NCI-H2029 treated with DMSO at 0.1 percent for 48 hours (cell line): Measurements from ENCODE around the gene ADGRF5.
A peak's percentile ranks its signal among the peaks of the same experiment; 100 is the strongest.
"Not testable (repeated sequence)": the region's sequence is repeated elsewhere in the genome, so short reads cannot be mapped to it uniquely, and the experiment has no call there.

Experiments
- DNase-seq: peaks from one replicate; lab custom pipeline; 2025; lab: John Stamatoyannopoulos, UW

Gene ADGRF5

GRCh38 chr6:46894433-46894832 lies 27.3 kb downstream of the ADGRF5 start:
- DNase-seq: no peak

GRCh38 chr6:46893648-46894047 lies 28.1 kb downstream of the ADGRF5 start:
- DNase-seq: peak; percentile 55

- DNase-seq: no peak
Observed at GRCh38 chr6:46891252-46891795, 30.4 kb downstream of the ADGRF5 start.

GRCh38 chr6:46888578-46888977 lies 33.2 kb downstream of the ADGRF5 start:
- DNase-seq: no peak

GRCh38 chr6:46888031-46888430 lies 33.7 kb downstream of the ADGRF5 start:
- no peak for DNase-seq

- DNase-seq: peak; percentile 93
Observed at GRCh38 chr6:46882645-46883044, 39.1 kb downstream of the ADGRF5 start.

GRCh38 chr6:46879003-46879402 lies 42.7 kb downstream of the ADGRF5 start:
- DNase-seq: no peak

GRCh38 chr6:46876126-46876525 lies 45.6 kb downstream of the ADGRF5 start:
- peak; percentile 94 for DNase-seq

- no peak for DNase-seq
Observed at GRCh38 chr6:46867411-46867810, 54.3 kb downstream of the ADGRF5 start.

- no peak for DNase-seq
Observed at GRCh38 chr6:46865221-46865620, 56.5 kb downstream of the ADGRF5 start.

GRCh38 chr6:46863791-46864190 lies 57.9 kb downstream of the ADGRF5 start:
- DNase-seq: no peak

GRCh38 chr6:46862381-46862780 lies 59.4 kb downstream of the ADGRF5 start:
- no peak for DNase-seq

GRCh38 chr6:46855966-46856365 lies 65.8 kb downstream of the ADGRF5 start:
- not testable (repeated sequence) for DNase-seq

GRCh38 chr6:46851576-46851975 lies 70.2 kb downstream of the ADGRF5 start:
- not testable (repeated sequence) for DNase-seq

GRCh38 chr6:46850792-46851191 lies 70.9 kb downstream of the ADGRF5 start:
- no peak for DNase-seq

GRCh38 chr6:46849361-46849690 lies 72.4 kb downstream of the ADGRF5 start:
- DNase-seq: no peak

- peak; percentile 34 for DNase-seq
Observed at GRCh38 chr6:46848684-46849360, 72.9 kb downstream of the ADGRF5 start.

GRCh38 chr6:46845126-46845525 lies 76.6 kb downstream of the ADGRF5 start:
- DNase-seq: no peak

GRCh38 chr6:46842252-46842846 lies 79.4 kb downstream of the ADGRF5 start:
- DNase-seq: not testable (repeated sequence)

GRCh38 chr6:46838033-46838432 lies 83.7 kb downstream of the ADGRF5 start:
- no peak for DNase-seq

- DNase-seq: not testable (repeated sequence)
Observed at GRCh38 chr6:46834991-46835390, 86.7 kb downstream of the ADGRF5 start.

GRCh38 chr6:46834257-46834916 lies 87.4 kb downstream of the ADGRF5 start:
- DNase-seq: not testable (repeated sequence)

- no peak for DNase-seq
Observed at GRCh38 chr6:46832816-46833215, 88.9 kb downstream of the ADGRF5 start.
